ENCODE measurements around the gene MMD. TPM values are rescaled to one million over a fixed set of nuclear protein-coding genes. Genes with fewer than 3 reads are reported as not detected.

Gene MMD, protein sequence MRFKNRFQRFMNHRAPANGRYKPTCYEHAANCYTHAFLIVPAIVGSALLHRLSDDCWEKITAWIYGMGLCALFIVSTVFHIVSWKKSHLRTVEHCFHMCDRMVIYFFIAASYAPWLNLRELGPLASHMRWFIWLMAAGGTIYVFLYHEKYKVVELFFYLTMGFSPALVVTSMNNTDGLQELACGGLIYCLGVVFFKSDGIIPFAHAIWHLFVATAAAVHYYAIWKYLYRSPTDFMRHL
- 4.8 and 15.4 TPM in 2 replicates for total RNA-seq

DNA sequence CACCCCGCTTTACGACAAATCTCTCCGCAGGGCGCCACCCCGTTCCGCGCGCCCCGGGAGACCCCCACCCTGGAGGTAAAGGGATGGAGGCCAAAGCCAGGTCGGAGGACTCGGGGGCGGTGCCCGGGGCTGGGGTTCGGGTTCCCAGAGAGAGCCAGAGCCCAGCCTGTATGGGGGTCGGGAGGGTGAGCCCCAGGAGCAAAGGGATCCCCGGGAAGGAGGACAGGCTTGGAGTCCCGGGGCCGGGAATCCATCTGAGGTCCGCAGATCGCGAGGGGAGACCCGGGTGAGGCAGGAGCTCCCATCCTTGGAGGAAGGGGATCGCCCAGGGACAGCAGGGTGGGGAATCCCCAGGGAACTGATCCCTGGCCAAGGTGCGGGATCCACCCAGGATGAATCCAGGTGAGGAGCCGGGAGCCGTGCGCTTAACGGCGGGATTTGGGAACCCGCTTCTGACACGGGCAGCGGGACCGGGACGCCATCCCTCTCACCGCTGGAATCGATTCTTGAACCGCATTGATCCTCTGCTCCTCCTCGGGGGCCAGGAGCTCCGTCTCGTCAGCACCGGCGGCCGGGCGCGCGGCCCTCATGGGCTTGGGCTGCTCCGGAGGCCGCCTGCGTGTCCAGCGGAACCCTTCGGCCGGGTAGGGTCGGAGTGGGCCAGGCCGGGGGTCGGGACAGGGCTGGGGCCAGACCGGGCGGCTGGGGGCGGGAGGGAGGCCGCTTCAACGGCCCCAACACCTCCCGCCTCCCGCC, at the start of gene MMD:
Gene MMD (minus strand): TSS at position 657 of the 756 bp plus-strand sequence. CDS start 140 bp downstream, at position 517.

Other genes with a start within 250 kb of the MMD start
- gene HLF, start 156.9 kb downstream of the MMD start, total RNA-seq, result 0.39 TPM in 1 of 2 replicates, not detected in the other
- not detected in 2 replicates for gene SMIM36, start 89.6 kb upstream of the MMD start, total RNA-seq

Measured in smooth muscle cell of the pulmonary artery (primary cell).